Spleen (tissue), 7 donors: ENCODE results near the gene EGFR.

ENCODE experiments used
- CTCF ChIP-seq, 11 experiments: fragments of 200-600 bp in 7 of 11; fragments of 450-650 bp in 4 of 11; sonication (generic) in 4 of 11; IDR thresholded peaks in 8 of 11; conservative IDR thresholded peaks in 3 of 11; 1 replicate in 7 of 11; 2 replicates in 4 of 11; pipeline versions ENCODE4 v1.4.0 to v1.8.0; 2016 to 2021; ENCODE audit warnings: antibody characterized with exemption in 11 of 11, inconsistent platforms in 4 of 11, mild to moderate bottlenecking in 1 of 11
- POLR2A ChIP-seq, 3 donors: fragments of 450-650 bp; IDR thresholded peaks; one replicate each; pipeline ENCODE4 v1.5.1; 2017; ENCODE audit warnings: antibody characterized with exemption in 3 of 3, mild to moderate bottlenecking in 1 of 3
- POLR2AphosphoS5 ChIP-seq, 3 donors: sonication (generic); formaldehyde crosslinking; IDR thresholded peaks; one replicate each; pipeline ENCODE4 v1.5.1; 2017; ENCODE audit warnings: antibody characterized with exemption in 3 of 3
- donor health status: DM: no; HTN: no; CAD: no; lungs with moderate emphysema.
- donor health status: DM: no; HTN: no; CAD: no.
- donor health status: DM: no; HTN: no; CAD: no.

GRCh38 chr7:55147736-55148135 is 128.9 kb downstream of the EGFR start:
- TF ChIP-seq POLR2A (IDR thresholded peaks at IDR 0.05) (no peak), CTCF (IDR thresholded peaks at IDR 0.05 in 8 of 11, conservative IDR thresholded peaks at IDR 0.05 in 3 of 11) (no peak), POLR2AphosphoS5 (IDR thresholded peaks at IDR 0.05) (no peak)
